ENCODE data around the gene COX6A2. TPM values are rescaled to one million over a fixed set of nuclear protein-coding genes. Genes with fewer than 3 reads are reported as not detected.
"Not testable (repeated sequence)": the region's sequence is repeated elsewhere in the genome, so short reads cannot be mapped to it uniquely, and the experiment has no call there.

COX6A2 gene
- total RNA-seq, 1 experiment from 2014 or later = not detected

DNA sequence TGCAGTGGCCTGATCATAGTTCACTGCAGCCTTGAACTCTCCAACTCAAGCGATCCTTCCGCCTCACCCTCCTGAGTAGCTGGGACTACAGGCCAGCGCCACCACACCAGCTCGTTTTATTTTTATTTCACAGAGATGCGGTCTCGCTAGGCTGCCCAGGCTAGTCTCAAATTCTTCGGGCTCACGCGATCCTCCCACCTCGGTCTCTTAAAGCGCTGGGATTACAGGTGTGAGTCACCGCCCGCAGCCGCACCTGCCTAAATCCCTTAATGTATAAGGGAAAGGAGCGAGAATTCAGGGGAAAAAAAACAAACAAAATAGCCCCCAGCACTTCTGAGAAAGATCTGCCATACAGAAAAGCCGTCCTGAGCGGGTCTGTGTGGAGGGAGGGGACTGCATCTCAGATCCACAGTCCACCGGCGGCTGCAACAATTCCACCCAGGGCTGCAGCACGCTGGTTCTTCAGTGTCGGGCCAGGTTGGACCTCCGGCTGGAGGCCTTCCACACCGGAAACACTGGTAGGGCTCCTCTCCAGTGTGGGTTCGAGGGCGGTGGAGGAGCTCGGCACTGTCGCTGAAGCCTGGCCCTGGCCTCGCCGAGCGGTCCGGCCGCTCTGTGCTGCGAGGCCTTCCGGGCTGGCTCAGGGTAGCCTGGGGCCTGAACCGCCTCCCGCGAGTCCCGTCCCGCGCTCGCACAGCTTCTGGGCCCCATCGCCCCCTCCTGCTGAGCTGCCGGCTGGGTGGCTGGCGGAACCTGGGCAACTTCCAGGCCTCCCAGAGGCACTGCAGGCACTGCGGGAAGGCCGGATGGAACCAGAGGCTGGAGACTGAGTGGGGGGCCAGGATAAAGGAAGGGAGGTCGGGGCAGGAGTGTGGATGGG lies 7.4 kb upstream of the COX6A2 start:
- Histone ChIP-seq H3K27me3 (no peaks in the 10 kb centered on the region; the same call in 1 of the 2 replicates), H3K9me3 (replicated peaks) (no peaks in the 10 kb centered on the region), H3K27ac (no peak overlapping the region), H3K4me3 (no peak overlapping the region), H3K36me3 (no peaks in the 10 kb centered on the region), H3K4me1 (no peaks in the 10 kb centered on the region)
- DNase-seq = no peak

DNA sequence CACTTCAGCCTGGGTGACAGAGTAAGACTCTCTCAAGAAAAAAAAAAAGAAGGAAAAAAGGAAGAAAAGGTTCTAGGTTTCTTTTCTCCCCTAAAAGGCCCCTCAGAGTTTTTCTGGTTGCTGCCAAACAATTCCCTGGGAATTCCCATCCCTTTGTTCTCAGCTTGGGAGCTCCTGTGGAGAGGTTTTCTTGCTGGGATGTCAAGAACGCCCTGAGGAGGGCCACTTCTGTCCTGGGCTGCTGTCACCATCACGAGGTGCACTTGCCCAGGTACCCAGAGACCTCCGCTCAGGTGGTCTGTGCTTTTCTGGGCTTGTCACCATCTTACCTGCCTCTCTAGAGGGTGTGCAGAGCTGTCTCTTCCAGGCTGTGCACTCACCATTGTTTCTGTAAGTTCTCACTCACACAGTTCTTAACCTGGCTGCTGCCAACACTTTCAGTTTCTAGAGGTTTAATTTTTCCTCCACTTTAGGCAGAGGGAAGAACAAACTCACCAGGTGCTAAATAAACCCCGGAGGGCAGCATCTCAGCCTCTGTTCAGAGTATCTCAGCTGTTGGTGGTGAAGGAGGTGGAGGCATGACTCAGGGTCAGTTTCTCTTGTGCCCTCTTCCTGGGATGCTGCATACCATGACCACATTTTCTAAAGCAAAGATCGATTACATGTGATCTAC lies 2.4 kb upstream of the COX6A2 start:
- H3K27ac ChIP-seq = no peak overlapping the region
- no peak for DNase-seq
- H3K4me1 ChIP-seq = no peaks in the 10 kb centered on the region
- no peaks in the 10 kb centered on the region for H3K27me3 ChIP-seq
- H3K4me3 ChIP-seq = no peak overlapping the region
- no peaks in the 10 kb centered on the region for H3K9me3 ChIP-seq (replicated peaks)
- H3K36me3 ChIP-seq = no peaks in the 10 kb centered on the region

DNA sequence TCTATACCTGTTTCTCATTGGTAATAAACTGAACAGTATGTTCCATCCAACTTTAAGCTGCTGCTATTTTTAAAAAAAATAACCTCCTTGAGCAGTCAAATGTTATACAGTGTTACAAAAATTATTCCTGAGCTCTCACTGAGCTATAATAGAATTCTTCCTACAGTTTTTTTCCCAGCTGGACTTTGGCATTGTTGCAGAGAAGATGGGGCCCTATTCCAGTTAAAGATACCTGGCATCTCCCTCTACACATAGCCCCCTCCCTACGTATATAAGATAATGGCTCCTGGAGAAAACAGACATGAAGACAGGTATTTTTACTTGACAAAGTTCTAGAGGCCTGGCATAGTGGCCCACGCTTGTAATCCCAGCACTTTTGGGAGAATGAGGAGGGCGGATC lies 1.6 kb upstream of the COX6A2 start:
- Histone ChIP-seq H3K27me3 (no peaks in the 10 kb centered on the region), H3K4me1 (no peaks in the 10 kb centered on the region), H3K4me3 (no peak overlapping the region), H3K9me3 (replicated peaks) (no peaks in the 10 kb centered on the region), H3K27ac (no peak overlapping the region), H3K36me3 (no peaks in the 10 kb centered on the region)
- DNase-seq = no peak

DNA sequence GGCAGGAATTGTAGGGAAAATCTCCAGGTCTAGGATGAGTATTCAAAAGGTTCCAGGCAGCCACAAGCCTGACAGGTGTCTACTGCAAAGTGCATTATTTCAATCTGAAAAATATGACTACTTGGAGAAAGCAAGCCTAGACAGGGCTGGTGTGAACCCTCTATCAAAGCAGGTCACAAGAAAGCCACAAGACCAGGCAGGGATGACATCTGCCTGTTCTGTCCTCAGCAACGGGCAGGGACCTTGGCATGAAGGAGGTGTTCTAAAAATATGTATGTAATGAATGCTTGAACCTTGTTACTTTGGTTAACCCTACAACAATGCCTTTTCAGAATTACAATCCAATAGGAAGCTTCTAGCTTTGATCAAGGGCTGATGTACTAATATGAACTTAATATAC lies 1.2 kb upstream of the COX6A2 start:
- H3K27me3 ChIP-seq = no peaks in the 10 kb centered on the region
- no peak overlapping the region for H3K4me3 ChIP-seq
- no peak for DNase-seq
- no peaks in the 10 kb centered on the region for H3K9me3 ChIP-seq (replicated peaks)
- no peak overlapping the region for H3K27ac ChIP-seq
- H3K4me1 ChIP-seq = no peaks in the 10 kb centered on the region
- no peaks in the 10 kb centered on the region for H3K36me3 ChIP-seq

DNA sequence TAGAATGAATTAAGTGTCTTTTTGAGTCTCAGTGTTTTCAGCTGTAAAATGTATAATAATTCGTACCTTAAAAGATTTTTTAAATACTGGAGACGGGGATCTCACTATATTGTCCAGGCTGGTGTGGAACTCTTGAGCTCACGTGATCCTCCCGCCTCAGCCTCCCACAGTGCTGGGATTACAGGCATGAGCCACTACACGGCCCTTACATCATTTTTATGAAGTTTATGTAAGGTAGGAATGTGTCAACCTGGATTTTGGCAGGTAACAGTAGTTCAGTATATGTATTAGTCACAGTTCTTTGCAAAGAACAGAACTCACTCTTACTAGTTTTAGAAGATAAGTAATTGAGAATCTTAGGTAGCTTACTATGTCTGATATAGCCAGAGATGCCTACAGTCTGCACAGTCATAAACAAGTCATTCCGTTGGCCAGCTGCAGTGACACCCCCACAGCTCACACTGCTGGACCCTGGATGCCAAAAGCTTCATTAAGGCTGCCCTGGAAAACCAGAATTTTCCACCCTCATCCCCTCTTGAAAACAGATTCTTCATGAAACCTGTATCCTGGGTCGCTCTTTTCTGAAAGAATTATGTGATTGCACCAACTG lies 583 bp upstream of the COX6A2 start:
- H3K9me3 ChIP-seq (replicated peaks) = no peaks in the 10 kb centered on the region
- H3K4me3 ChIP-seq = no peak overlapping the region
- no peak for DNase-seq
- H3K4me1 ChIP-seq = no peaks in the 10 kb centered on the region
- no peaks in the 10 kb centered on the region for H3K27me3 ChIP-seq
- H3K27ac ChIP-seq = no peak overlapping the region
- H3K36me3 ChIP-seq = no peaks in the 10 kb centered on the region

DNA sequence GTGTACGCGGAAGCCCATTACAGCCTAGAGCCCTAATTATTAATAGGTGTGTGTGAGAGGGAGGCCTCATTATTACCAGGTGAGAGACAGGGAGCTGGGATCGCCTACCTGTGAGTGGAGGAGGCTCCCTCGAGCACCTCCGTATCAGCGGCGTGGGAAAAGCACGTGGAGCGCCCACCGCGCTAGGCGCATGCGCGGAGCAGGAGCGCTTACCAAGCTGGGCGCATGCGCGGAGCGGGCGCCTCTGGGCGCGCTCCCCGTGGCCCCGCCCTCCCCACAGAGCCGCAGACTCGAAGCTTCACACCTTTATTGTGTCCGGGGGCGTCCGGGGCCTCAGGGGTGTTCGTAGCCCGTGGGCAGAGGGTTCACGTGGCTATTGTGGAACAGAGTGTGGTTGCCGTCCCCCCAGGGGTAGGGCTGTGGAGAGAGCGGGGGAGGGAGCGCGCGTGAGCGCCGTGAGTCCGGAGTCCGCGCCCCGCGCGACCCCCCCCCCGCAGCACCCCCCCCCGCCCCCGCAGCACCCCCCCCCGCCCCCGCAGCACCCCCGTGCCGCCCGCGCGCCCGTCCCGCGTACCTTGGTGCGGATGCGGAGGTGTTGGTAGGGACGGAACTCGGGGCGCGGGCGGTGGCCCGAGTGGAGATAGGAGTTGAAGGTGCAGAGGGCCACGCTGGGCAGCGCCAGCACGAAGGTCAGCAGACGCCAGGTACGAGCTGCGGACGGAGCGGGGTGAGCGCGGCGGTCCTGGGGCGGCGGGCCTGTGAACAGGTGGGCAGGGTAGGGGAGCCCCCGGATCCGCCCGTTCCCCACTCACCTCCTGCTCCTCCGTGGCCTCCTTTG lies 500 bp downstream of the COX6A2 start:
- Histone ChIP-seq H3K4me3 (no peak overlapping the region), H3K36me3 (no peaks in the 10 kb centered on the region), H3K27ac (no peak overlapping the region), H3K9me3 (replicated peaks) (no peaks in the 10 kb centered on the region), H3K4me1 (no peaks in the 10 kb centered on the region), H3K27me3 (no peaks in the 10 kb centered on the region)
- no peak for DNase-seq

DNA sequence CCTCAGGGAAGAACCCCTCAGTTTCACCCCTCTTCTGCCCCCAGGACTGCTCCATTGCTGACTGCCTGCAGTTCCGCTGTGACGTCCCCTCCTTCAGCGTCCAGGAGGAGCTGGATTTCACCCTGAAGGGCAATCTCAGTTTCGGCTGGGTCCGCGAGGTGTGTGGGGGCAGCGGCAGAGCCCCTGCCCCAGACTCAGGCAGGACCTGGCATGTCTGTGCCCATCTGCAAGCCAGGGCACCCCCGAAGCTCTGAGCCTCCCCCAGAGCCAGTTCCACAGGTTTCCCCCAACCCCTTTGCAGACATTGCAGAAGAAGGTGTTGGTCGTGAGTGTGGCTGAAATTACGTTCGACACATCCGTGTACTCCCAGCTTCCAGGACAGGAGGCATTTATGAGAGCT lies 4.4 kb downstream of the COX6A2 start:
- H3K27ac ChIP-seq = no peak overlapping the region
- no peaks in the 10 kb centered on the region for H3K4me1 ChIP-seq
- H3K9me3 ChIP-seq (replicated peaks) = no peaks in the 10 kb centered on the region
- H3K27me3 ChIP-seq = no peaks in the 10 kb centered on the region
- DNase-seq = no peak
- H3K36me3 ChIP-seq = no peaks in the 10 kb centered on the region
- H3K4me3 ChIP-seq = no peak overlapping the region

DNA sequence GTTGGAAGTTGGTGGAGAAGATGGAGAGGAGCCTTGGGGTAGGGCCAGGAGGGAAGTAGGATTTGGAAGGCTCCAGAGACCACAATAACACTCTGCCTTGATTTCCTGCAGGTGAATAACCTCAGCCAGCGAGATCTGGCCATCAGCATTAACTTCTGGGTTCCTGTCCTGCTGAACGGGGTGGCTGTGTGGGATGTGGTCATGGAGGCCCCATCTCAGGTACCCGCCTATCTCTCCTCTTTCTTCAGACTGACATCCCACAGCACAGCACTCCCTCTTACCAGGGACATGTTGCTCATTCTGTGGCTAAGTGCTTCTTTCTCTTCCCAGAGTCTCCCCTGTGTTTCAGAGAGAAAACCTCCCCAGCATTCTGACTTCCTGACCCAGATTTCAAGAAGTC lies 4.9 kb downstream of the COX6A2 start:
- Histone ChIP-seq H3K36me3 (no peaks in the 10 kb centered on the region), H3K4me3 (no peak overlapping the region), H3K4me1 (no peaks in the 10 kb centered on the region), H3K27me3 (no peaks in the 10 kb centered on the region), H3K9me3 (replicated peaks) (no peaks in the 10 kb centered on the region), H3K27ac (no peak overlapping the region)
- DNase-seq = no peak

DNA sequence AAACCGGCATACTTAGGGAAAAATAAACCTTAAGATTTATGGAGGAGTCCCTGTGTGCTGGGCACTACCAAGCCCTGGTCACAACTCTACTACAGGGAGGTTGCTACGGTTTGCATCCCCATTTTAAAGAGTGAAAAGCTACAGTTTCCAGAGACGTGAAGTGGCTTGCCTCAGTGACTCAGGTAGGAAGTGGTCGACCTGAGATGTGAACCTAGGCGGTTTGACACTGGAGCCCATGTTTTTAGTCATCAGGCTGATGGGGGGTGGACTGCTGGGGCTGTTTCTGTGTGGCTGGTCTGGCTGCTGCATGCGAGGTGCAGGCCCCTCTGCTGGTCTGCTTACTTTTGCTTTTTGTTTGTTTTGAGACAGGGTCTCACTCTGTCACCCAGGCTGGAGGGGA lies 6.6 kb downstream of the COX6A2 start:
- no peak for DNase-seq
- H3K27ac ChIP-seq = no peak overlapping the region
- H3K27me3 ChIP-seq = no peaks in the 10 kb centered on the region
- no peaks in the 10 kb centered on the region for H3K9me3 ChIP-seq (replicated peaks)
- H3K4me3 ChIP-seq = no peak overlapping the region
- no peaks in the 10 kb centered on the region for H3K36me3 ChIP-seq
- no peaks in the 10 kb centered on the region for H3K4me1 ChIP-seq

DNA sequence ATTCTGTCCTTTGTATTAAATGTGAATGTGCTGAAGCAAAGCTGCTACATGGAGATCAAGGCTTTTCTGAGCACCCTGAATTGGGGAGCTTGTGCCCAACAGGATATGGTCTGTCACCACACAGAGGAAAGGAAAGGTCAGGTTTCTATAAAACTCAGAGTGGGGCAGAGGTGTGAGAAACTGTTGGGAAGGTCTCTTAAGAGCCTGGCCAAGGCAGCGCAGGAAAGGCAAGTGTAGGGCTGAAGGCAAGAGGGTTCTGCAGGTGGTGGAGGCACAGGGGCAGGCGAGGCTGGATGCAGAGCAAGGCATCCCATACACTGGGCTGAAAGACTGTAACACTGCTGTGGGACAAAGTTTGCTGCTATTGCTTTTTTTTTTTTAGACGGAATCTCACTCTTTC lies 8.1 kb downstream of the COX6A2 start:
- H3K4me1 ChIP-seq = no peaks in the 10 kb centered on the region

DNA sequence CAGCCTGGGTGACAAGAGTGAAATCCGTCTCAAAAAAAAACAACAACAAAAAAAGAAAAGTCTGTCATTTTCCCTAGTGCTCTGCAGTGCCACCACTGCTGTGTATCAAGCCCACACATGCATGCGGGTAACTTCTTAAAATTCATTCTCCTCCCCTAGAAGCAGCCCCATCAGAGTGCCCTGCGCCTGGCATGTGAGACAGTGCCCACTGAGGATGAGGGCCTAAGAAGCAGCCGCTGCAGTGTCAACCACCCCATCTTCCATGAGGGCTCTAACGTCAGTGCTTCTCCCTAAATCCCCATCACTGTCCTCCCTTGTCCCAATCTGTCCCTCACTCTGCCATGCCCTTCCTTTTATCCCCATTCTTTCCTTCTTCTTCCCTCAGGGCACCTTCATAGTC lies 10.2 kb downstream of the COX6A2 start:
- Histone ChIP-seq H3K27me3 (no peaks in the 10 kb centered on the region), H3K4me3 (no peak overlapping the region), H3K27ac (no peak overlapping the region), H3K4me1 (no peaks in the 10 kb centered on the region), H3K36me3 (no peaks in the 10 kb centered on the region), H3K9me3 (replicated peaks) (no peaks in the 10 kb centered on the region)
- DNase-seq = no peak

More for the DNA sequence above, 8.1 kb downstream of the COX6A2 start:
- Histone ChIP-seq H3K9me3 (replicated peaks) (no peaks in the 10 kb centered on the region), H3K27me3 (no peaks in the 10 kb centered on the region), H3K36me3 (no peaks in the 10 kb centered on the region), H3K4me3 (no peak overlapping the region), H3K27ac (no peak overlapping the region)
- no peak for DNase-seq

DNA sequence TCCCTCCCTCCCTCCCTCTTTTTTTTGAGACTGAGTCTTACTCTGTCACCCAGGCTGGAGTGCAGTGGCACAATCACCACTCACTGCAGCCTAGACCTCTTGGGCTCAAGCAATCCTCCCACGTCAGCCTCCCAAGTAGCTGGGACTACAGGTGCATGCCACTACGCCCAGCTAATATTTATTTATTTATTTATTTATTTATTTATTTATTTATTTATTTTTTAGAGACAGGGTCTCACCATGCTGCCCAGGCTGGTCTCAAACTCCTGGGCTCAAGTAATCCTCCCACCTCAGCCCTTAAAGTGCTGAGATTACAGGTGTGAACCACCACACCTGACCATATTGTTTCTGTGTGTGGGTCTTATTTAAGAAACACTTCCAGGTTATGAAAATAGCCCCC lies 11.1 kb downstream of the COX6A2 start:
- not testable (repeated sequence) for H3K36me3 ChIP-seq; DNase-seq; H3K4me3 ChIP-seq; H3K27ac ChIP-seq; H3K27me3 ChIP-seq; H3K9me3 ChIP-seq (replicated peaks); H3K4me1 ChIP-seq

DNA sequence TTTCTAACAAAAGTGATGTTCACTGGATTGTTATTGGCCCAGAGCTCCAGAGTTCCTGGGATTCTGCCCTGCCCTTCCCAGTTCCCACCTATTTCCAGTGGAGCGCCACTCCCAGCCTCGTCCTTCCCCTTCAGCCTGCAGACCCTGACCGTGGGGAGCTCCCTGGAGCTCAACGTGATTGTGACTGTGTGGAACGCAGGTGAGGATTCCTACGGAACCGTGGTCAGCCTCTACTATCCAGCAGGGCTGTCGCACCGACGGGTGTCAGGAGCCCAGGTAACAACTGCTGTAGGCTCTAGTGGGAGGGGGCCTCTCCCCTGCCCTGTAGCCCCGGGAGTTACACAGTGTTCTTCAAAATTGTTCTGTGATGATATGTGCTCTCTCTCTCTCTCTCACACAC lies 11.8 kb downstream of the COX6A2 start:
- H3K4me3 ChIP-seq = no peak overlapping the region
- no peak for DNase-seq
- H3K36me3 ChIP-seq = no peaks in the 10 kb centered on the region
- peaks cover 2% of the 10 kb centered on the region; the same call in 1 of the 2 replicates for H3K27me3 ChIP-seq
- no peaks in the 10 kb centered on the region for H3K4me1 ChIP-seq
- H3K9me3 ChIP-seq (replicated peaks) = no peaks in the 10 kb centered on the region
- H3K27ac ChIP-seq = no peak overlapping the region

DNA sequence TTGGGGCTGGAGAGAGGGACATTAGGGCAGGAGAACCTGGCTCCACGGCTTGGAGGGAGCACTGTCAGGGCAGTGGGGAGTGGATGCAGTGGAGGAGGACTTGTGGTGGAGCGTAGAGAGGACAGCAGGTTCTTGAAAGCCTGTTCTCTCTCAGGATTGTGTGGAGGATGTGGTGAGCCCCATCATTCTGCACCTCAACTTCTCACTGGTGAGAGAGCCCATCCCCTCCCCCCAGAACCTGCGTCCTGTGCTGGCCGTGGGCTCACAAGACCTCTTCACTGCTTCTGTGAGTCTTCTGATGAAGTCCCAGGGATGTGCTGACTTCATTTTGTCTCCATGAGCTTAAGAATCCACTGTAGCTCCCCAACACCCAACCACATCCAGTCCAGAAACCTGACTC lies 13.5 kb downstream of the COX6A2 start:
- no peak overlapping the region for H3K27ac ChIP-seq
- no peaks in the 10 kb centered on the region for H3K4me1 ChIP-seq
- peaks cover 6% of the 10 kb centered on the region; the same call in 1 of the 2 replicates for H3K27me3 ChIP-seq
- no peak for DNase-seq
- H3K4me3 ChIP-seq = no peak overlapping the region
- no peaks in the 10 kb centered on the region for H3K36me3 ChIP-seq
- no peaks in the 10 kb centered on the region for H3K9me3 ChIP-seq (replicated peaks)

DNA sequence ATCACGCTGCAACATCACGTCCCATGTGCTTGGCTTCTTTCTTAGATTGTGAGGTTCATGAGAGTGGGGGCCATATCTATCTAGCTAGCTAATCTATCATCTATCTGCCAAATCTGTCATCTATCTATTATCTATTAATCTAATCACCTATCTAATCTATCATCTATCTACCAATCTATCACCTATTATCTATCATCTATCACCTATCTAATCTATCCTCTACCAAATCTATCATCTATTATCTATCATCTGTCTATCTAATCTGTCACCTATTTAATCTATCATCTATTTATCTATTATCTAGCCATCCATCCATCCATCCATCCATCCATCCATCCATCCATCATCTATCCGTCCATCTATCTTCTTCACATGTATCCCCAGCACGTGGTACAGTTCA lies 14.2 kb downstream of the COX6A2 start:
- H3K27ac ChIP-seq = no peak overlapping the region
- H3K9me3 ChIP-seq (replicated peaks) = no peaks in the 10 kb centered on the region
- no peaks in the 10 kb centered on the region for H3K4me1 ChIP-seq
- no peaks in the 10 kb centered on the region for H3K36me3 ChIP-seq
- no peak for DNase-seq
- peaks cover 6% of the 10 kb centered on the region; the same call in 1 of the 2 replicates for H3K27me3 ChIP-seq
- H3K4me3 ChIP-seq = no peak overlapping the region

All from SJCRH30 (cell line).